ENCODE results near the gene NTMT1.
"Not testable (repeated sequence)": the region's sequence is repeated elsewhere in the genome, so short reads cannot be mapped to it uniquely, and the experiment has no call there.

Gene NTMT1

GRCh38 chr9:129655154-129655553, 29.2 kb downstream of the NTMT1 start:
- DNase-seq: no peak

GRCh38 chr9:129655696-129656095, 29.7 kb downstream of the NTMT1 start:
- DNase-seq: no peak

GRCh38 chr9:129656795-129657390, 30.9 kb downstream of the NTMT1 start:
- peak; percentile 66 for DNase-seq

GRCh38 chr9:129661029-129661428, 35.1 kb downstream of the NTMT1 start:
- no peak for DNase-seq

GRCh38 chr9:129662239-129662638, 36.3 kb downstream of the NTMT1 start:
- not testable (repeated sequence) for DNase-seq

- DNase-seq: no peak
These were observed 38.9 kb downstream of the NTMT1 start for GRCh38 chr9:129664746-129665388.

GRCh38 chr9:129665389-129665775, 39.4 kb downstream of the NTMT1 start, which contains the start of gene PRRX2:
TSS of gene PRRX2 (plus strand) at chr9:129665647. CDS start at chr9:129665868, 221 bp downstream.
- peak; percentile 78 for DNase-seq

- DNase-seq: no peak
These were observed 40.0 kb downstream of the NTMT1 start for GRCh38 chr9:129665814-129666520.

- DNase-seq: no peak
These were observed 40.6 kb downstream of the NTMT1 start for GRCh38 chr9:129666575-129666974.

- DNase-seq: no peak
These were observed 41.4 kb downstream of the NTMT1 start for GRCh38 chr9:129667378-129667777.

- no peak for DNase-seq
These were observed 41.9 kb downstream of the NTMT1 start for GRCh38 chr9:129667850-129668249.

GRCh38 chr9:129669141-129669718, 43.3 kb downstream of the NTMT1 start:
- peak; percentile 71 for DNase-seq

- no peak for DNase-seq
These were observed 44.0 kb downstream of the NTMT1 start for GRCh38 chr9:129669946-129670345.

- no peak for DNase-seq
These were observed 45.1 kb downstream of the NTMT1 start for GRCh38 chr9:129671065-129671464.

- DNase-seq: no peak
These were observed 45.6 kb downstream of the NTMT1 start for GRCh38 chr9:129671519-129671918.

GRCh38 chr9:129672702-129673101, 46.7 kb downstream of the NTMT1 start:
- no peak for DNase-seq

- DNase-seq: no peak
These were observed 47.6 kb downstream of the NTMT1 start for GRCh38 chr9:129673602-129674001.

GRCh38 chr9:129674229-129674628, 48.3 kb downstream of the NTMT1 start:
- no peak for DNase-seq

GRCh38 chr9:129675620-129676019, 49.7 kb downstream of the NTMT1 start:
- peak; percentile 39 for DNase-seq

- DNase-seq: no peak
These were observed 50.3 kb downstream of the NTMT1 start for GRCh38 chr9:129676287-129676686.

- DNase-seq: peak; percentile 70
These were observed 51.0 kb downstream of the NTMT1 start for GRCh38 chr9:129676975-129677374.

GRCh38 chr9:129677456-129677855, 51.5 kb downstream of the NTMT1 start:
- DNase-seq: peak; percentile 54

- DNase-seq: no peak
These were observed 52.9 kb downstream of the NTMT1 start for GRCh38 chr9:129678844-129679243.
